SW480 (cell line): ENCODE results near the gene MORC1.
A peak's percentile ranks its signal among the peaks of the same experiment; 100 is the strongest.

Experiments
- DNase-seq: peaks from one replicate; pipeline ENCODE4 v3.0.0-alpha.2; 2016; ENCODE audit warnings: low spot score

Gene MORC1

DNA sequence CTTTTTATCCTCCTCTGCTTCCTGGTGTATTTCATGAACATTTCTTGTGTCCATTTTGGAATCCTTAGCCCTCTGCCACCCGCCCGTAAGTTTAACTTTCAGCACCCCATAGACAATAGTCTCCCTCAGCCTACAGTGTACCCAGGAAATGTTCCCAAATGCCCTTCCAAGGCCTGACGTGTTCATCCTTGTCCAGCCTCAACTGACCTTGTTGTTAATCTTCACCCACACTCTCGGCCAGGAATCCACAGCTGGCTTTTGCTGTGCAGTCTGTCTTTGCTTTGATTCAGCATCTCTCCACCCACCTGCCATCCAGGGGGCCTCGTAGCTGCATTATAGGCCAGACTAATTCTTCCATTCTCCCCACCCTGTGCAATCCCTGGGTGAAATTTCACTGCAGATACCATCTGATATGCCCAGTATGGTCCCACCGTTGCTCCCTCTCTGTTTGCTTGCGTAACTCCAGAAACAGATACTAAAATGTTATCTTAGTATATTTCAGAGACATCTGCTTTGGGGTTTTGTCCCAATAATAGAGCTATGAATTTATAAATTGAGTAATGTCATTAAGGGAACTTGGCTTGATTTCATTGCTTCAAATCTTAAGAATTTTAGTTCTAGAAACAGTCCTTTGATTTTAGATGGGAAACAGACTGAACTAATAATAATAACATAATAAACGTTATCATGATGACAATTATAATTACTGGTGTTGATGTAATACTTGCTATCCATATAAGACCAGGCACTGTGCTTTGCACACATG lies 180.8 kb downstream of the MORC1 start:
- no peak for DNase-seq

- DNase-seq, result no peak
Observed at GRCh38 chr3:108931035-108931434, 186.9 kb downstream of the MORC1 start.

DNA sequence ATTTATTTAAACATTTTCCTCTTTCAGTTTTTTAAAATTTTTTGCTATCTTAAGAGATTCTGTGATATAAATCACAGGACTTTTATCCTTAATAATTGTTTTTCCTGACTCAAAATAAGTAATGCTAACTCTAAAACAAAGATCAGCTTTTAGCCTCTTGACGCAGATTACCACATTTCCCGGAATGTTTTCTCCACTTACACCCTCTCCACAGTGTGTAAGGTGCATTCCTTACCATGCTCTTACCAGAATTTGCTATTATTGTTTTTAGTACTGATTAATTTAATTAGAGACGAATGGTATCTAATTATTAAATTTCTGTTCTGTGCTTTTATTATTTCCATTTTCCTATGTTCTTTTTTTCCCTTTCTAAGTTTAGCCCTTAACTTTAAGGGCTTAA lies 199.1 kb downstream of the MORC1 start:
- DNase-seq, result no peak

GRCh38 chr3:108914774-108915641 lies 202.9 kb downstream of the MORC1 start:
- peak; percentile 64 for DNase-seq

DNA sequence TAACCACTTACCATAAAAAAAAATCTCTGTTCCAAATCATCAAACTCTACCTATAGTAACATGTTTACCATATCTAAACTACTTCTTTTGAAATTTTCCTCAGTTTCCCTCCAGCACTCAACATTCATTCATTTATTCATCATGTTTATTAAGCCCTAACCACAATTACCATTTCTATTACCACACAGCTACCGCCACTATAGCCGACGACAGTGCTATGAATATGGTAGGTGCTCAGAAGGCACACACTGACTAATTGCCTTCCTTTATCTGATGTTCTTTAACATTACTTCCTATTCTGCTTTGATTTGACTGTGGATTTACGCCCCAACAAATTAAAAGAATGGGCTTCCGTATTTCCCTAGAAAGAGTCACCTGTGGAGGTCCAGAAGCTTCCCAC lies 208.1 kb downstream of the MORC1 start:
- no peak for DNase-seq
